ENCODE measurements around the gene PEX7.

GRCh38 chr6:136782021-136782770 lies 40.2 kb upstream of the PEX7 start:
- TF ChIP-seq REST (IDR thresholded peaks at IDR 0.05; ENCODE audit: insufficient replicate concordance, low read depth) = no peak
- TF ChIP-seq CTCF (IDR thresholded peaks at IDR 0.05; ENCODE audit: insufficient read depth, low read length) = no peak
